HEK293T (cell line): ENCODE results near the gene VIPR2.

Experiments used
- ARNT ChIP-seq: fragments of 450-650 bp; IDR thresholded peaks from 2 replicates; pipeline ENCODE4 v1.6.1; 2017; ENCODE audit warnings: mild to moderate bottlenecking
- BHLHE40 ChIP-seq: fragments of 450-650 bp; IDR thresholded peaks from 2 replicates; pipeline ENCODE4 v1.6.1; 2016; ENCODE audit warnings: mild to moderate bottlenecking, moderate library complexity, borderline replicate concordance
- CTBP1 ChIP-seq: fragments of 450-650 bp; IDR thresholded peaks from 2 replicates; pipeline ENCODE4 v1.6.1; 2016; ENCODE audit warnings: borderline replicate concordance
- ELF4 ChIP-seq: fragments of 450-650 bp; IDR thresholded peaks from 2 replicates; pipeline ENCODE4 v1.6.1; 2017; ENCODE audit warnings: antibody characterized with exemption
- FOXK2 ChIP-seq: fragments of 450-650 bp; IDR thresholded peaks from 2 replicates; pipeline ENCODE4 v1.6.1; 2016; ENCODE audit warnings: mild to moderate bottlenecking
- FOXM1 ChIP-seq: fragments of 450-650 bp; IDR thresholded peaks from 2 replicates; pipeline ENCODE4 v1.6.1; 2017; ENCODE audit warnings: mild to moderate bottlenecking, borderline replicate concordance
- SP1 ChIP-seq: fragments of 450-650 bp; IDR thresholded peaks from 2 replicates; pipeline ENCODE4 v1.6.1; 2017
- SUZ12 ChIP-seq: fragments of 450-650 bp; IDR thresholded peaks from 2 replicates; pipeline ENCODE4 v1.6.1; 2016; ENCODE audit warnings: mild to moderate bottlenecking
- TARDBP ChIP-seq: fragments of 450-650 bp; IDR thresholded peaks from 2 replicates; pipeline ENCODE4 v1.6.1; 2016
- ZNF384 ChIP-seq: fragments of 450-650 bp; IDR thresholded peaks from 2 replicates; pipeline ENCODE4 v1.6.1; 2016
- TF ChIP-seq, protein P1 (sequence below): fragments of 450-650 bp; IDR thresholded peaks from 2 replicates; pipeline ENCODE4 v1.6.1; 2016

DNA sequence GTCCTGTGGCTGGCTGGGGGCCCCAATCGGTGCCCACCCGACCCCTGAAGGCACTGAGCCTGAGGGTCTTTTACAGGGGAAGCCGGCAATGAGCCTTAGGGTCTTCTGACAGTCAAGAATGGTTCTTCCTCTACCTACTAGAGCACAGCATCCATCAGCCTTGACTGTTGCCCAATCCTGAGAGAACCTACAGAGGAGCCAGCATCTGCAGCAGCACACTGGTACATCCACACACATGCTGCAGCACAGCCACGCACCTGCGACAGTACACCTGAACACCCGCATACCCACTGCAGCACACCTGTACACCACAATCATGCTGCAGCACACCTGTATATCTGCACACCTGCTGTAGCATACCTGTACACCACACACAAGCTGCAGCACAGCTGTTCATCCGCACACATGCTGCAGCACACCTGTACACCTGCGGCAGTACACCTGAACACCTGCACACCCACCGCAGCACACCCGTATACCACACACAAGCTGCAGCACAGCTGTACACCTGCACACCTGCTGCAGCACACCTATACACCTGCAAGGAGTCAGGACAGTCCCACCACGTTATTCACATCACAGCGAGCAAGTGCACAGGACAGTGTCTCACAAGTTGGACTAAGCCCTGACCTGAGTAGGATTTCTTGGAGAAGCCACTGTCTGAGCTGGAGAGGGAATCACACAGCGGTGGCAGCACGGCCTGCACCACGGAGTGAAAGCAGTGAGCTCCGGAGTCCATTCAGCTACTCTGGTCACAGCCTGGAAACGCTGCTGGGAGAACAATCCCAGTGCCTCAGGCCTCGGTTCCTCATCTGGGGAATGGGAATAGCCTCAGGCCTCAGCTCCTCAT, 56.4 kb downstream of the VIPR2 start:
- TF ChIP-seq, protein P1, sequence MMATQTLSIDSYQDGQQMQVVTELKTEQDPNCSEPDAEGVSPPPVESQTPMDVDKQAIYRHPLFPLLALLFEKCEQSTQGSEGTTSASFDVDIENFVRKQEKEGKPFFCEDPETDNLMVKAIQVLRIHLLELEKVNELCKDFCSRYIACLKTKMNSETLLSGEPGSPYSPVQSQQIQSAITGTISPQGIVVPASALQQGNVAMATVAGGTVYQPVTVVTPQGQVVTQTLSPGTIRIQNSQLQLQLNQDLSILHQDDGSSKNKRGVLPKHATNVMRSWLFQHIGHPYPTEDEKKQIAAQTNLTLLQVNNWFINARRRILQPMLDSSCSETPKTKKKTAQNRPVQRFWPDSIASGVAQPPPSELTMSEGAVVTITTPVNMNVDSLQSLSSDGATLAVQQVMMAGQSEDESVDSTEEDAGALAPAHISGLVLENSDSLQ = no peak
- no peak for TF ChIP-seq CTBP1
- no peak for TF ChIP-seq SUZ12
- no peak for TF ChIP-seq ELF4
- TF ChIP-seq FOXK2 = no peak
- no peak for TF ChIP-seq ZNF384
- TF ChIP-seq FOXM1 = no peak
- TF ChIP-seq SP1 = no peak
- no peak for TF ChIP-seq ARNT
- no peak for TF ChIP-seq BHLHE40
- TF ChIP-seq TARDBP = no peak
